K562 (cell line): ENCODE measurements around the gene AGAP1.

Source experiments
- BHLHE40 ChIP-seq: IDR thresholded peaks from 2 replicates; pipeline ENCODE4 v1.6.1; 2011; ENCODE audit warnings: low read length, improper control_type of control experiment
- HMG20B ChIP-seq: fragments of 250-450 bp; sonication (Bioruptor Pico); IDR thresholded peaks from 2 replicates; pipeline ENCODE4 v1.5.0; 2021; ENCODE audit warnings: mild to moderate bottlenecking
- POLR2A ChIP-seq: fragments of 450-650 bp; conservative IDR thresholded peaks from 2 replicates; pipeline ENCODE4 v1.6.1; 2016
- ZFP1 ChIP-seq: fragments of 450-650 bp; formaldehyde crosslinking; IDR thresholded peaks from 2 replicates; pipeline ENCODE4 v1.4.0; 2020; ENCODE audit warnings: mild to moderate bottlenecking, mixed read lengths
- TF ChIP-seq, protein P1 (sequence below), 3 experiments: IDR thresholded peaks in 2 of 3; conservative IDR thresholded peaks in 1 of 3; 2 replicates each; pipeline ENCODE4 v1.5.1; 2011 to 2012; ENCODE audit warnings: low read length in 3 of 3, mild to moderate bottlenecking in 3 of 3, control low read depth in 2 of 3, improper control_type of control experiment in 1 of 3, inconsistent platforms in 1 of 3, low read depth in 1 of 3, mixed read lengths in 1 of 3, moderate library complexity in 1 of 3; ENCODE audit not compliant: insufficient read depth in 2 of 3

DNA sequence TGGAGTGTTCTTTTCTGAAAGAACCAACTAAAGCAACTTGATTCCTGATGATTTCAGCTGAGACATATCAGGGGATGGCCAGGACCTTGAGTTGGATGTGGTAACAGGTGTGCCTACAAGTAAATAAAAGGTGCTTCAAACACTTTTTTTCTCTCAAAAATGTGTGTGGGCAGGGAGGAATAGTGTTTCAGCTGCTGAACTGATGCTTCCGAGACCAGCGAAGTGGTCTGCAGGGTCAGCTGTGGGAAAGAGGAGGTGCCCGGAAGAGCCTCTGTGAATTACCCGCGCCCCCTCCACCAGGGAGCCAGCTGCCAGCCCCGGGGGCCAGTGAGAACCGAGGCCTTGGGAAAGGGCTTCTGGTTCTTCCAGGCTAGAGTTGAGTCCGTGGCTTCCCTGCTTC lies 425.0 kb downstream of the AGAP1 start:
- TF ChIP-seq, protein P1, sequence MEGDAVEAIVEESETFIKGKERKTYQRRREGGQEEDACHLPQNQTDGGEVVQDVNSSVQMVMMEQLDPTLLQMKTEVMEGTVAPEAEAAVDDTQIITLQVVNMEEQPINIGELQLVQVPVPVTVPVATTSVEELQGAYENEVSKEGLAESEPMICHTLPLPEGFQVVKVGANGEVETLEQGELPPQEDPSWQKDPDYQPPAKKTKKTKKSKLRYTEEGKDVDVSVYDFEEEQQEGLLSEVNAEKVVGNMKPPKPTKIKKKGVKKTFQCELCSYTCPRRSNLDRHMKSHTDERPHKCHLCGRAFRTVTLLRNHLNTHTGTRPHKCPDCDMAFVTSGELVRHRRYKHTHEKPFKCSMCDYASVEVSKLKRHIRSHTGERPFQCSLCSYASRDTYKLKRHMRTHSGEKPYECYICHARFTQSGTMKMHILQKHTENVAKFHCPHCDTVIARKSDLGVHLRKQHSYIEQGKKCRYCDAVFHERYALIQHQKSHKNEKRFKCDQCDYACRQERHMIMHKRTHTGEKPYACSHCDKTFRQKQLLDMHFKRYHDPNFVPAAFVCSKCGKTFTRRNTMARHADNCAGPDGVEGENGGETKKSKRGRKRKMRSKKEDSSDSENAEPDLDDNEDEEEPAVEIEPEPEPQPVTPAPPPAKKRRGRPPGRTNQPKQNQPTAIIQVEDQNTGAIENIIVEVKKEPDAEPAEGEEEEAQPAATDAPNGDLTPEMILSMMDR (IDR thresholded peaks at IDR 0.05 in 2 of 3, conservative IDR thresholded peaks at IDR 0.05 in 1 of 3; ENCODE audit: insufficient read depth in 2 of 3, low read depth in 1 of 3, low read length in 3 of 3), result no peak
- TF ChIP-seq POLR2A (no peak), BHLHE40 (no peak), HMG20B (CRISPR knock-in tag) (no peak), ZFP1 (CRISPR knock-in tag) (no peak)
